Keratinocyte (primary cell): ENCODE data around the gene CX3CR1. TPM values are rescaled to one million over a fixed set of nuclear protein-coding genes. Genes with fewer than 3 reads are reported as not detected.

ENCODE experiments used
- DNase-seq: peaks from one replicate; pipeline ENCODE4 v3.0.0-alpha.2; 2011; ENCODE audit warnings: low read depth, missing footprints, low spot score
- FAIRE-seq: peaks from 2 replicates; lab custom pipeline; 2011; peaks lifted over from hg19 to GRCh38; lab: Jason Lieb, UNC
- H2AFZ ChIP-seq: 2 replicates; pipeline ENCODE4 v1.6.0; 2012; ENCODE audit warnings: low read length, control low read depth, inconsistent platforms; ENCODE audit not compliant: control insufficient read depth
- H3K27ac ChIP-seq: 2 replicates; pipeline ENCODE4 v1.5.1; 2011; ENCODE audit warnings: low read length; ENCODE audit not compliant: control insufficient read depth, insufficient read depth
- H3K27me3 ChIP-seq: 3 replicates; pipeline ENCODE4 v1.6.0; 2011; ENCODE audit warnings: low read length; ENCODE audit not compliant: control insufficient read depth, insufficient read depth; ENCODE audit errors: extremely low read depth
- H3K36me3 ChIP-seq, 2 experiments: 2 replicates in 1 of 2; 3 replicates in 1 of 2; pipeline ENCODE4 v1.5.1; 2011; ENCODE audit warnings: low read length in 2 of 2, mild to moderate bottlenecking in 1 of 2; ENCODE audit not compliant: control insufficient read depth in 2 of 2, insufficient read depth in 2 of 2; ENCODE audit errors: extremely low read depth in 1 of 2
- H3K4me1 ChIP-seq: 3 replicates; pipeline ENCODE4 v1.5.1; 2011; ENCODE audit warnings: low read length; ENCODE audit not compliant: control insufficient read depth, insufficient read depth; ENCODE audit errors: extremely low read depth
- H3K4me2 ChIP-seq: 3 replicates; pipeline ENCODE4 v1.6.0; 2011; ENCODE audit warnings: low read depth, low read length; ENCODE audit not compliant: control insufficient read depth, insufficient read depth; ENCODE audit errors: extremely low read depth
- H3K4me3 ChIP-seq, 3 experiments: fragments of 200-600 bp in 1 of 3; sonication (generic) in 1 of 3; 2 replicates in 2 of 3; 3 replicates in 1 of 3; pipeline ENCODE4 v1.5.1; 2011 to 2016; ENCODE audit warnings: low read length in 3 of 3, mild to moderate bottlenecking in 3 of 3, control low read depth in 2 of 3, inconsistent platforms in 1 of 3, low read depth in 1 of 3, mixed read lengths in 1 of 3, mixed run types in 1 of 3, moderate library complexity in 1 of 3; ENCODE audit not compliant: control insufficient read depth in 2 of 3, insufficient read depth in 2 of 3; ENCODE audit errors: extremely low read depth in 1 of 3
- H3K79me2 ChIP-seq: 2 replicates; pipeline ENCODE4 v1.6.0; 2012; ENCODE audit warnings: low read length; ENCODE audit not compliant: control insufficient read depth, insufficient read depth
- H3K9ac ChIP-seq: 3 replicates; pipeline ENCODE4 v1.6.0; 2011; ENCODE audit warnings: low read length; ENCODE audit not compliant: control insufficient read depth, insufficient read depth; ENCODE audit errors: extremely low read depth
- H3K9me1 ChIP-seq: 3 replicates; pipeline ENCODE4 v1.6.0; 2011; ENCODE audit warnings: low read length; ENCODE audit not compliant: control insufficient read depth, insufficient read depth; ENCODE audit errors: extremely low read depth
- H3K9me3 ChIP-seq: 2 replicates; pipeline ENCODE4 v1.5.1; 2012; ENCODE audit warnings: low read depth, low read length; ENCODE audit not compliant: control insufficient read depth
- H4K20me1 ChIP-seq: 3 replicates; pipeline ENCODE4 v1.6.0; 2011; ENCODE audit warnings: low read length; ENCODE audit not compliant: control insufficient read depth, insufficient read depth; ENCODE audit errors: extremely low read depth
- CTCF ChIP-seq, 3 experiments: IDR thresholded peaks in 1 of 3; conservative IDR thresholded peaks in 1 of 3; optimal IDR thresholded peaks in 1 of 3; 2 replicates in 2 of 3; 3 replicates in 1 of 3; pipeline versions ENCODE3 to v1.5.1; 2011; ENCODE audit warnings: low read length in 3 of 3, mild to moderate bottlenecking in 3 of 3, moderate library complexity in 2 of 3, control low read depth in 1 of 3, inconsistent platforms in 1 of 3; ENCODE audit not compliant: insufficient read depth in 2 of 3; ENCODE audit errors: extremely low read depth in 1 of 3
- EZH2 ChIP-seq: IDR thresholded peaks from one replicate; pipeline ENCODE4 v1.6.1; 2012; ENCODE audit warnings: inconsistent platforms, mild to moderate bottlenecking, low read length, moderate library complexity
- dilution Hi-C: fragments of 300-500 bp; cut with MboI; formaldehyde crosslinking; loops from one replicate; pipeline ENCODE4 v1.7.0; 2020; ENCODE audit warnings: low sequenced_read_pairs; ENCODE audit not compliant: extremely low pct_ligation_motif_present
- polyA plus RNA-seq, 5 experiments: library from polyadenylated mRNA; depleted of rRNA in 3 of 5; stranded (reverse) in 3 of 5; stranded (forward) in 1 of 5; unstranded in 1 of 5; fragments of >200 nt; gene quantifications; 1 replicate in 1 of 5; 2 replicates in 3 of 5; 3 replicates in 1 of 5; pipeline versions ENCODE4 v1.2.1 to v1.2.3, GENCODE V29; 2011 to 2012; ENCODE audit warnings: missing spikeins in 2 of 5, low read depth in 1 of 5, low replicate concordance in 1 of 5

CX3CR1 gene
- polyA plus RNA-seq, 1 donor (not counting 4 experiments of a cell fraction or from before 2014, with no cell fraction given): 0.05 TPM

DNA sequence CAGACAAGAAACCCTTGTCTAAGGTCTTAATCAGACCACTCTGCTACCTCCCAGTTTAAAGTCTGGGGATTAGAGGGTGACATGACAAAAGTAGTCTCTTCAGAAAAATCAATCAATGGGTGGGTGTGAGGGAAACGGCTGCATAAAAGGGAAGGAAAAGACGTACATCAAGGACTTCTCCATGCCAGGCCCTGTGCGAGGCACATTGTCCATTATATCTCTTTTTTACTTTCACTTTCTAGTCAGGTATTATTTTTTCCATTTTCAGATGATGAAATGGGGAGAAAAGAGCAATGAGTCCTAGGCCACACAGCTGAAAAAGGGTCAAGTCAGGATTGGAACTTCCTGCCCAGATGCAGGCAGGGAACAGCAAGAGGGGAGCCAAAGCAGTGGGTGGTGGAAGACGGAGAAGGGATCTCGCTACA lies 4.6 kb upstream of the CX3CR1 start:
- no peaks in the 10 kb centered on the region for H3K27me3 ChIP-seq
- H3K4me1 ChIP-seq: no peaks in the 10 kb centered on the region
- H3K79me2 ChIP-seq: no peaks in the 10 kb centered on the region
- no peak overlapping the region for H3K4me3 ChIP-seq
- H3K9ac ChIP-seq: no peak overlapping the region
- no peak overlapping the region for H2AFZ ChIP-seq
- H3K27ac ChIP-seq: no peak overlapping the region
- no peak overlapping the region for H3K4me2 ChIP-seq
- dilution Hi-C loops: no loop called here
- FAIRE-seq: no peak
- no peaks in the 10 kb centered on the region for H3K36me3 ChIP-seq
- TF ChIP-seq EZH2 (no peak), CTCF (optimal IDR thresholded peaks at IDR 0.05 in 1 of 3, IDR thresholded peaks at IDR 0.05 in 1 of 3, conservative IDR thresholded peaks at IDR 0.05 in 1 of 3; ENCODE audit: extremely low read depth in 1 of 3, insufficient read depth in 2 of 3, low read length in 3 of 3) (no peak)
- H4K20me1 ChIP-seq: no peaks in the 10 kb centered on the region
- no peak for DNase-seq
- no peaks in the 10 kb centered on the region for H3K9me1 ChIP-seq
- H3K9me3 ChIP-seq: no peaks in the 10 kb centered on the region

GRCh38 chr3:39282057-39282456 lies 2.2 kb upstream of the CX3CR1 start:
- no peak overlapping the region for H2AFZ ChIP-seq
- no peaks in the 10 kb centered on the region for H3K27me3 ChIP-seq
- dilution Hi-C loops: no loop called here

More at GRCh38 chr3:39282057-39282456, 2.2 kb upstream of the CX3CR1 start:
- Histone ChIP-seq H3K9me1 (no peaks in the 10 kb centered on the region), H3K4me1 (no peaks in the 10 kb centered on the region), H3K9me3 (no peaks in the 10 kb centered on the region), H4K20me1 (no peaks in the 10 kb centered on the region), H3K9ac (no peak overlapping the region), H3K36me3 (no peaks in the 10 kb centered on the region), H3K27ac (no peak overlapping the region), H3K4me3 (no peak overlapping the region), H3K79me2 (no peaks in the 10 kb centered on the region), H3K4me2 (no peak overlapping the region)
- no peak for FAIRE-seq
- TF ChIP-seq EZH2 (no peak), CTCF (optimal IDR thresholded peaks at IDR 0.05 in 1 of 3, IDR thresholded peaks at IDR 0.05 in 1 of 3, conservative IDR thresholded peaks at IDR 0.05 in 1 of 3; ENCODE audit: extremely low read depth in 1 of 3, insufficient read depth in 2 of 3, low read length in 3 of 3) (no peak)
- DNase-seq: no peak
